ENCODE results near the gene CCDC183.
"Not testable (repeated sequence)": the region's sequence is repeated elsewhere in the genome, so short reads cannot be mapped to it uniquely, and the experiment has no call there.

CCDC183 gene

GRCh38 chr9:136803009-136803550 lies 6.9 kb downstream of the CCDC183 start:
- DNase-seq: not testable (repeated sequence)

- DNase-seq: no peak
Observed at GRCh38 chr9:136803551-136804508, 7.7 kb downstream of the CCDC183 start.

- no peak for DNase-seq
Observed at GRCh38 chr9:136804509-136805206, 8.5 kb downstream of the CCDC183 start.

GRCh38 chr9:136805207-136805740 lies 9.1 kb downstream of the CCDC183 start:
- no peak for DNase-seq

- DNase-seq: no peak
Observed at GRCh38 chr9:136806067-136806466, 9.9 kb downstream of the CCDC183 start.

GRCh38 chr9:136806631-136807201 lies 10.6 kb downstream of the CCDC183 start:
- DNase-seq: no peak

- DNase-seq: peak; percentile 75
Observed at GRCh38 chr9:136807281-136808074, 11.3 kb downstream of the CCDC183 start, which contains the start of gene RABL6. Gene RABL6 (plus strand): TSS chr9:136807948. CDS start chr9:136808197, 249 bp downstream.

GRCh38 chr9:136808075-136808805 lies 12.1 kb downstream of the CCDC183 start:
- peak; percentile 46 for DNase-seq

- no peak for DNase-seq
Observed at GRCh38 chr9:136808806-136809158, 12.6 kb downstream of the CCDC183 start.

GRCh38 chr9:136814725-136815421 lies 18.7 kb downstream of the CCDC183 start:
- DNase-seq: no peak

- no peak for DNase-seq
Observed at GRCh38 chr9:136815422-136815782, 19.3 kb downstream of the CCDC183 start.

GRCh38 chr9:136820971-136821825 lies 25.1 kb downstream of the CCDC183 start:
- DNase-seq: no peak

- no peak for DNase-seq
Observed at GRCh38 chr9:136821826-136822544, 25.8 kb downstream of the CCDC183 start.

- DNase-seq: no peak
Observed at GRCh38 chr9:136823136-136824046, 27.3 kb downstream of the CCDC183 start.

- no peak for DNase-seq
Observed at GRCh38 chr9:136824496-136825225, 28.5 kb downstream of the CCDC183 start.

GRCh38 chr9:136825295-136826187 lies 29.4 kb downstream of the CCDC183 start:
- no peak for DNase-seq
